ENCODE results near the gene RAB29.
"Not testable (repeated sequence)": the region's sequence is repeated elsewhere in the genome, so short reads cannot be mapped to it uniquely, and the experiment has no call there.

Gene RAB29

DNA sequence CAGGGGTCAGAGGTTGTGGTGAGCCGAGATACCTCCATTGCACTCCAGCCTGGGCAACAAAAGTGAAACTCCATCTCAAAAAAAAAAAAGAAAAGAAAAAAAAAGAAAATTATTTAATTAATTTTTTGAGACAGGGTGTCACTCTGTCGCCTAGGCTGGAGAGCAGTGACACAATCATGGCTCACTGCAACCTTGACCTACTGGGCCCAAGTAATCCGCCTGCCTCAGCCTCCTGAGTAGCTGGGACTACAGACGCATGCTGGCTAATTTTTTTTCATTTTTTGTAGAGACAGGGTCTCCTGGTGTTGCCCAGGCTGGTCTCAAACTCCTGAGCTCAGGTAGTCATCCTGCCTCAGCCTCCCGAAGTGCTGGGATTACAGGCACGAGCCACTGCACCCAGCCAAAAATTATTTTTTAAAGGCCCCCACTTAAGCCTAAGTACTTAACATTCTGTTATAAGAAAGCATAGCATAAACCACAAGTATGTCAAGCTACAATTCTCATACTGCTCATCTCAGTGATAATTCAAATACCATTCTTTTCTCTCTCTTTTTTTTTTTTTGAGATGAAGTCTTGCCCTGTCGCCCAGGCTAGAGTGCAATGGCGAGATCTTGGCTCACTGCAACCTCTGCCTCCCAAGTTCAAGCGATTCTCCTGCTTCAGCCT lies 45.2 kb downstream of the RAB29 start:
- no peak for DNase-seq (ENCODE audit: extremely low read depth, insufficient read length)
- no peaks in the 10 kb centered on the region; the same call in none of the 2 replicates for H3K36me3 ChIP-seq (ENCODE audit: control insufficient read depth, insufficient read depth, low read length)
- no peaks in the 10 kb centered on the region for H3K27me3 ChIP-seq (replicated peaks; ENCODE audit: control insufficient read depth, insufficient read depth, low read length)
- H3K4me3 ChIP-seq (replicated peaks; ENCODE audit: low read depth, low read length) = no peak overlapping the region
- TF ChIP-seq, protein P1, sequence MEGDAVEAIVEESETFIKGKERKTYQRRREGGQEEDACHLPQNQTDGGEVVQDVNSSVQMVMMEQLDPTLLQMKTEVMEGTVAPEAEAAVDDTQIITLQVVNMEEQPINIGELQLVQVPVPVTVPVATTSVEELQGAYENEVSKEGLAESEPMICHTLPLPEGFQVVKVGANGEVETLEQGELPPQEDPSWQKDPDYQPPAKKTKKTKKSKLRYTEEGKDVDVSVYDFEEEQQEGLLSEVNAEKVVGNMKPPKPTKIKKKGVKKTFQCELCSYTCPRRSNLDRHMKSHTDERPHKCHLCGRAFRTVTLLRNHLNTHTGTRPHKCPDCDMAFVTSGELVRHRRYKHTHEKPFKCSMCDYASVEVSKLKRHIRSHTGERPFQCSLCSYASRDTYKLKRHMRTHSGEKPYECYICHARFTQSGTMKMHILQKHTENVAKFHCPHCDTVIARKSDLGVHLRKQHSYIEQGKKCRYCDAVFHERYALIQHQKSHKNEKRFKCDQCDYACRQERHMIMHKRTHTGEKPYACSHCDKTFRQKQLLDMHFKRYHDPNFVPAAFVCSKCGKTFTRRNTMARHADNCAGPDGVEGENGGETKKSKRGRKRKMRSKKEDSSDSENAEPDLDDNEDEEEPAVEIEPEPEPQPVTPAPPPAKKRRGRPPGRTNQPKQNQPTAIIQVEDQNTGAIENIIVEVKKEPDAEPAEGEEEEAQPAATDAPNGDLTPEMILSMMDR (IDR thresholded peaks at IDR 0.05; ENCODE audit: insufficient read depth, low read length, poor library complexity, severe bottlenecking) = no peak

DNA sequence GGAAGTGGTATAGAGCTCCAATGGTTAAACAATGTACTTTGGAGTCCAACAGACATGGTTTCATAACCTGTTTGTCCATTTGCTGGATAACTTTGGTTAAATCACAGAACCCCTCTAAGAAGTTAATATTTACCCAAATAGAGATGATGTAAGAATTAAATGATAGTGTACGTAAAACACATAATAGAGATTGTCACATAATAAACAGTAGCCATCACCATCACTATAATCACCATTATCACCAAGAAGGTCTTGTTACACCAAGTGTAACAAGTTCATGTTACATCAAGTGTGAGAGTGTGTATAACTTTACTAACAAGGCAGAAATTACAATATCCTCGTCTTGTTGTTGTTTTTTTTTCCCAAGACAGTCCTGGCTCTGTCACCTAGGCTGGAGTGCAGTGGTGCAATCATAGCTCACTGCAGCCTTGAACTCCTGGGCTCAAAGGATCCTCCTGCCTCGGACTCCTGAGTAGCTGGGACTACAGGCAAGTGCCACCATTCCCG lies 48.6 kb downstream of the RAB29 start:
- Histone ChIP-seq H3K4me3 (replicated peaks; ENCODE audit: low read depth, low read length) (no peak overlapping the region), H3K27me3 (replicated peaks; ENCODE audit: control insufficient read depth, insufficient read depth, low read length) (no peaks in the 10 kb centered on the region), H3K36me3 (ENCODE audit: control insufficient read depth, insufficient read depth, low read length) (peaks cover 2% of the 10 kb centered on the region)
- TF ChIP-seq, protein P1 (IDR thresholded peaks at IDR 0.05; ENCODE audit: insufficient read depth, low read length, poor library complexity, severe bottlenecking) = no peak
- DNase-seq (ENCODE audit: extremely low read depth, insufficient read length) = no peak

DNA sequence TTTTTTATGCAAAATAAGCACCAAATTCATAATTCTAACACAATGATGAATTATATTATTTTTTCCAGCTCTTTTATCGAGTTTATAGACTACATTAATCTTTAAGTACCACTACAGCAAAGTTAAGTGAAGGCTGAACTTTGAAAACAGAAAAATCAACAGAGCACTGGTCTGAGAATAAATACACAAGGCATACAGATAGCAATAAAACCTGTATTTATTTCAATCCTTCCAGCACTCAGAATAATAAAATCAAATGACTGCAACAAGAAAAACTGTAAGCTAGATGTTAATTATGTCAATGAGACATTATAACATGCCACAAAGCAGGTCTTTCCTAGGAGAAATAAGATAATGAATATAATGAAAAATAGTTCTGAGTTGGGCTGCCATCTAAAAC lies 49.8 kb downstream of the RAB29 start:
- H3K27me3 ChIP-seq (replicated peaks; ENCODE audit: control insufficient read depth, insufficient read depth, low read length) = no peaks in the 10 kb centered on the region

DNA sequence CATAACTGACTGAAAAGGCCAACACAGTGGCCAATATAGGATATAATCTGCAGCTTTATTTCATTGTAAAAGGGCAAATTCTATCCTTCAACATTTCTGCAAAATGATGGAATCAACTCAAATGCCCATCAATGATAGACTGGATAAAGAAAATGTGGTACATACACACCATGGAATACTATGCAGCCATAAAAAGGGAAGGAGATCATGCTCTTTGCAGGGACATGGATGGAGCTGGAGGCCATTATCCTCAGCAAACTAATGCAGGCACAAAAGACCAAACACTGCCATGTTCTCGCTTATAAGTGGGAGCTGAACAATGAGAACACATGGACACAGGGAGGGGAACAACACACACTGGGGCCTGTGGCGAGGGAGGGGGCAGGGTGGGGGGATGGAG lies 54.5 kb downstream of the RAB29 start:
- not testable (repeated sequence) for H3K27me3 ChIP-seq (replicated peaks; ENCODE audit: control insufficient read depth, insufficient read depth, low read length); H3K4me3 ChIP-seq (replicated peaks; ENCODE audit: low read depth, low read length); H3K36me3 ChIP-seq (ENCODE audit: control insufficient read depth, insufficient read depth, low read length); DNase-seq (ENCODE audit: extremely low read depth, insufficient read length)

More for the DNA sequence above, 49.8 kb downstream of the RAB29 start:
- DNase-seq (ENCODE audit: extremely low read depth, insufficient read length) = no peak
- H3K36me3 ChIP-seq (ENCODE audit: control insufficient read depth, insufficient read depth, low read length) = peaks cover 2% of the 10 kb centered on the region
- TF ChIP-seq, protein P1 (IDR thresholded peaks at IDR 0.05; ENCODE audit: insufficient read depth, low read length, poor library complexity, severe bottlenecking) = no peak
- H3K4me3 ChIP-seq (replicated peaks; ENCODE audit: low read depth, low read length) = no peak overlapping the region

DNA sequence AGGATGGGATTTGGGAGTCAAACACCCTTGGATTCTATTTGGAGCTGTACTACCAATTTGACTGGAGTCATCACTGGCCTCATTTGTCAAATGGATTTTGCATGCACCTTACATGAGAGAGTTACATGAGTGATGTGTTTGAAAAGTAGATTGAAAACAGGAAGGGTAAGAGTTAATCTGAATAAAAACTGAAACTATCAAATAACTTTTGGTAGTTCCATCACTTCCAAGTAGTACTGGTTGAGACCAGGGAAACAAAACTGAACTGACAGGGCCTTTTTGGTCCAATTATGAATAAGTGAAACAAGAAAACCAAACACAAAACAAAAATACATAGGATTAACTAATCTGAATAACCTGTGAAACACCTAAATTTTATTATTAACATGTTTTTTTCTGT lies 55.5 kb downstream of the RAB29 start:
- TF ChIP-seq, protein P1 (IDR thresholded peaks at IDR 0.05; ENCODE audit: insufficient read depth, low read length, poor library complexity, severe bottlenecking) = no peak
- Histone ChIP-seq H3K4me3 (replicated peaks; ENCODE audit: low read depth, low read length) (no peak overlapping the region), H3K36me3 (ENCODE audit: control insufficient read depth, insufficient read depth, low read length) (peaks cover 12% of the 10 kb centered on the region), H3K27me3 (replicated peaks; ENCODE audit: control insufficient read depth, insufficient read depth, low read length) (no peaks in the 10 kb centered on the region)
- DNase-seq (ENCODE audit: extremely low read depth, insufficient read length) = no peak

DNA sequence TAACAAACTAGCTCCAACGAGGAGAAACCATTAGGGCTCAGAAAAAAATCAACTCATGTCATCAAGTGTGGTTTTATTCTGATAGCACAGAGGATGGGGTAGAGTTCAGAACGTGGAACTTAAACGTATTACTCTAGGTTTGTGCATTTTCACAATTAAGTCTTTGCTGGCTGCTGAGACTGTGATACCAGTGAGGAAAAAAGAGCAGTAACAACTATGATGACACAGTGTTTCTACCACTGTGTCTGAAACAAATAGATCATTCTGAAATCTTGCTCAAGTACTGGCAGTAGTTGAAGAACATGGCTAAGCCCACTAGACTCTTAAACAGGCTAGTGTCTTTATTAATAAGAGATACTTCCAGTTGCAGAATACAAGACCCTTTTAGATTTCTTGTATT lies 56.3 kb downstream of the RAB29 start:
- no peak for DNase-seq (ENCODE audit: extremely low read depth, insufficient read length)
- Histone ChIP-seq H3K27me3 (replicated peaks; ENCODE audit: control insufficient read depth, insufficient read depth, low read length) (no peaks in the 10 kb centered on the region), H3K4me3 (replicated peaks; ENCODE audit: low read depth, low read length) (no peak overlapping the region), H3K36me3 (ENCODE audit: control insufficient read depth, insufficient read depth, low read length) (peaks cover 12% of the 10 kb centered on the region)
- TF ChIP-seq, protein P1 (IDR thresholded peaks at IDR 0.05; ENCODE audit: insufficient read depth, low read length, poor library complexity, severe bottlenecking) = no peak
